Measurements from ENCODE around the gene MYCBP2.

DNA sequence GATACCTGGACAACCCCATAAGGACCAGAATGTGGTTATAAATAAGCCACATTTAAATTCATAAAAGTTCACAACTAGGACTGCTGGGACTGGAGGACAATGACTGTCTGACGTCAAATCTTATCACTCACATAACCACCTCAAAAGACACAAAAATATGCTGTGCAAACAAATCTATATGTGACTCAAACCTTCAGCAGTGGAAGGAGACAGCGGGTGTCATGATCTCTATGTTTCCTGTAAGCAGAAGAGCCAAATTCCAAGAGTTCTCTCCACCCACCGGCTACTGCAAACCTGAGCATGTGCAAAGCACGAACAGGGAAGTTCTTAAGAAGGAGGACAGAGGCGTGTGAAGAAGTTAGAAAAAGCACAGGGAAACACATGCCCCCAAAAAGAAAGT is 113.2 kb downstream of the MYCBP2 start:
- TF ChIP-seq, protein P1, sequence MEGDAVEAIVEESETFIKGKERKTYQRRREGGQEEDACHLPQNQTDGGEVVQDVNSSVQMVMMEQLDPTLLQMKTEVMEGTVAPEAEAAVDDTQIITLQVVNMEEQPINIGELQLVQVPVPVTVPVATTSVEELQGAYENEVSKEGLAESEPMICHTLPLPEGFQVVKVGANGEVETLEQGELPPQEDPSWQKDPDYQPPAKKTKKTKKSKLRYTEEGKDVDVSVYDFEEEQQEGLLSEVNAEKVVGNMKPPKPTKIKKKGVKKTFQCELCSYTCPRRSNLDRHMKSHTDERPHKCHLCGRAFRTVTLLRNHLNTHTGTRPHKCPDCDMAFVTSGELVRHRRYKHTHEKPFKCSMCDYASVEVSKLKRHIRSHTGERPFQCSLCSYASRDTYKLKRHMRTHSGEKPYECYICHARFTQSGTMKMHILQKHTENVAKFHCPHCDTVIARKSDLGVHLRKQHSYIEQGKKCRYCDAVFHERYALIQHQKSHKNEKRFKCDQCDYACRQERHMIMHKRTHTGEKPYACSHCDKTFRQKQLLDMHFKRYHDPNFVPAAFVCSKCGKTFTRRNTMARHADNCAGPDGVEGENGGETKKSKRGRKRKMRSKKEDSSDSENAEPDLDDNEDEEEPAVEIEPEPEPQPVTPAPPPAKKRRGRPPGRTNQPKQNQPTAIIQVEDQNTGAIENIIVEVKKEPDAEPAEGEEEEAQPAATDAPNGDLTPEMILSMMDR (IDR thresholded peaks at IDR 0.05) = no peak
- TF ChIP-seq POLR2A (IDR thresholded peaks at IDR 0.05) = no peak
